Adrenal gland (tissue), 12 donors: ENCODE measurements around the gene BABAM2. TPM values are rescaled to one million over a fixed set of nuclear protein-coding genes. Genes with fewer than 3 reads are reported as not detected.

Experiments used
- DNase-seq, 7 donors: peaks; one replicate each; pipeline ENCODE4 v3.0.0-alpha.2; 2019 to 2020
- H3K27ac ChIP-seq, 5 donors: fragments of 200-600 bp; sonication (generic) in 4 of 5; 1 replicate in 3 of 5; 2 replicates in 2 of 5; pipeline versions ENCODE4 v1.5.1 to v1.8.0; 2016 to 2020; ENCODE audit warnings: mild to moderate bottlenecking in 1 of 5
- H3K27me3 ChIP-seq: fragments of 200-600 bp; 2 replicates; pipeline ENCODE4 v1.8.0; 2021
- H3K36me3 ChIP-seq, 2 donors: fragments of 200-600 bp; replicated peaks in 1 of 2; 1 replicate in 1 of 2; 2 replicates in 1 of 2; pipeline versions ENCODE4 v1.5.1 to v1.8.0; 2018 to 2022
- H3K4me1 ChIP-seq, 2 donors: fragments of 200-600 bp; replicated peaks in 1 of 2; 1 replicate in 1 of 2; 2 replicates in 1 of 2; pipeline versions ENCODE4 v1.5.1 to v1.8.0; 2018 to 2021
- H3K4me3 ChIP-seq, 4 donors: fragments of 200-600 bp; sonication (generic) in 3 of 4; one replicate each; pipeline ENCODE4 v1.5.1; 2016 to 2018
- H3K9me3 ChIP-seq, 3 donors: fragments of 200-600 bp; sonication (generic) in 1 of 3; replicated peaks in 1 of 3; 1 replicate in 2 of 3; 2 replicates in 1 of 3; pipeline versions ENCODE4 v1.5.1 to v1.8.0; 2016 to 2021
- POLR2A ChIP-seq, 2 donors: fragments of 450-650 bp; IDR thresholded peaks; one replicate each; pipeline ENCODE4 v1.6.1; 2017; ENCODE audit warnings: antibody characterized with exemption in 2 of 2, mild to moderate bottlenecking in 2 of 2, moderate library complexity in 1 of 2
- WGBS, 4 donors: extraction: QIAGEN DNeasy Blood & Tissue Kit in 2 of 4; methylation state at CpG; one replicate each; pipeline versions ENCODE4 v1.1.5 to v1.1.7; 2013 to 2017; 5-methylcytosine and 5-hydroxymethylcytosine counted together
- intact Hi-C, 2 donors: fragments of 100-400 bp; cut with DNase I; formaldehyde crosslinking; loops; one replicate each; pipeline versions ENCODE4 v1.14.1 to v1.15.0; 2022 to 2023
- polyA plus RNA-seq, 3 donors: library from polyadenylated mRNA; stranded (reverse); fragments of 200-250 nt in 2 of 3; fragments of 350-450 nt in 1 of 3; fragmentation: Illumina TruSeq in 1 of 3; extraction: RNeasy Lipid Tissue Mini Kit (QIAGEN cat#74804) in 1 of 3; gene quantifications; one replicate each; pipeline ENCODE4 v1.2.3, GENCODE V29; 2013 to 2014
- total RNA-seq, 9 donors: library from RNA; depleted of rRNA in 4 of 9; stranded (reverse); fragments of >200 nt in 4 of 9; fragments of 120-200 nt in 1 of 9; fragmentation: NEBNext Ultra II Directional in 1 of 9; extraction: Animal tissue kit (Norgen Biotek cat#: 25700) in 1 of 9; gene quantifications; one replicate each; pipeline versions ENCODE4 v1.1.0 to v1.2.4, GENCODE V29; 2013 to 2023
- TF ChIP-seq, protein P1 (sequence below), 6 experiments: fragments of 450-650 bp in 4 of 6; fragments of 200-600 bp in 2 of 6; sonication (generic) in 1 of 6; IDR thresholded peaks; 1 replicate in 5 of 6; 2 replicates in 1 of 6; pipeline versions ENCODE4 v1.5.1 to v1.8.0; 2016 to 2021; ENCODE audit warnings: antibody characterized with exemption in 6 of 6, mild to moderate bottlenecking in 2 of 6, moderate library complexity in 1 of 6
- donor health status: healthy with polysubstance abuse.
- donor health status: Bipolar disorder and iron deficiency.
- donor health status: DM: yes; HTN: yes; CAD: no.
- donor health status: DM: no; HTN: no; CAD: no.
- donor health status: DM: no; HTN: no; CAD: no.
- donor health status: DM: yes; HTN: yes; CAD: no.

The BABAM2 gene
- total and polyA plus RNA-seq, 12 donors = 88.2 to 925 (median 357) TPM

DNA sequence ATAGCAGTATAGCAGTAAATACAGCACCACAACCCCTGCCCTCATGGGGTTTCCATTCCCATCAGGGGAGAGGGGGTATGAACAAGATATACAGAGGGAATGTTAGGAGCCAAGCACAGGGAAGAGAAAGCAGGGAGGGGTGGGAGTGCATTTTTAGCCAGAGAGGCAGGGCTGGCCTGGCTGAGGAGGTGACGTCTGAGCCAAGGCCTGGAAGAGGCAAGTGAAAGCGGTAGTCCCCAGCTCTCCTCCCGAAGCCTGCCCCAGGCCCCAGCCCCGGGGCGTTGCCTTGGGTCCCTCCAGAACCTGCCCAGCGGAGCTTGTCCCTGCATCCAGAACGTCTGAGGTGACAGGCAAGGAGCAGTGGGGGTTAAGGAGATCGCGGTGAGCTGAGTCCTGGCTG is 457.1 kb downstream of the BABAM2 start:
- intact Hi-C loops = no loop called here
- peak overlapping the region in 1 of 4 donors; percentile 26 for H3K4me3 ChIP-seq
- peak in 1 of 7 donors; percentile 51 for DNase-seq
- peak overlapping the region in 2 of 5 donors; percentile 37 to 72 for H3K27ac ChIP-seq
- H3K9me3 ChIP-seq = no peaks in the 10 kb centered on the region
- H3K36me3 ChIP-seq = no peaks in the 10 kb centered on the region
- peaks cover 8 to 20% of the 10 kb centered on the region in 2 donors for H3K4me1 ChIP-seq
- WGBS, 4 donors = 46 to 74% (median 55%) methylated on average over 6 to 9 of the region's 9 CpGs
- TF ChIP-seq, protein P1, sequence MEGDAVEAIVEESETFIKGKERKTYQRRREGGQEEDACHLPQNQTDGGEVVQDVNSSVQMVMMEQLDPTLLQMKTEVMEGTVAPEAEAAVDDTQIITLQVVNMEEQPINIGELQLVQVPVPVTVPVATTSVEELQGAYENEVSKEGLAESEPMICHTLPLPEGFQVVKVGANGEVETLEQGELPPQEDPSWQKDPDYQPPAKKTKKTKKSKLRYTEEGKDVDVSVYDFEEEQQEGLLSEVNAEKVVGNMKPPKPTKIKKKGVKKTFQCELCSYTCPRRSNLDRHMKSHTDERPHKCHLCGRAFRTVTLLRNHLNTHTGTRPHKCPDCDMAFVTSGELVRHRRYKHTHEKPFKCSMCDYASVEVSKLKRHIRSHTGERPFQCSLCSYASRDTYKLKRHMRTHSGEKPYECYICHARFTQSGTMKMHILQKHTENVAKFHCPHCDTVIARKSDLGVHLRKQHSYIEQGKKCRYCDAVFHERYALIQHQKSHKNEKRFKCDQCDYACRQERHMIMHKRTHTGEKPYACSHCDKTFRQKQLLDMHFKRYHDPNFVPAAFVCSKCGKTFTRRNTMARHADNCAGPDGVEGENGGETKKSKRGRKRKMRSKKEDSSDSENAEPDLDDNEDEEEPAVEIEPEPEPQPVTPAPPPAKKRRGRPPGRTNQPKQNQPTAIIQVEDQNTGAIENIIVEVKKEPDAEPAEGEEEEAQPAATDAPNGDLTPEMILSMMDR (IDR thresholded peaks at IDR 0.05) = no peak
- TF ChIP-seq POLR2A (IDR thresholded peaks at IDR 0.05) = no peak
- H3K27me3 ChIP-seq = no peaks in the 10 kb centered on the region

DNA sequence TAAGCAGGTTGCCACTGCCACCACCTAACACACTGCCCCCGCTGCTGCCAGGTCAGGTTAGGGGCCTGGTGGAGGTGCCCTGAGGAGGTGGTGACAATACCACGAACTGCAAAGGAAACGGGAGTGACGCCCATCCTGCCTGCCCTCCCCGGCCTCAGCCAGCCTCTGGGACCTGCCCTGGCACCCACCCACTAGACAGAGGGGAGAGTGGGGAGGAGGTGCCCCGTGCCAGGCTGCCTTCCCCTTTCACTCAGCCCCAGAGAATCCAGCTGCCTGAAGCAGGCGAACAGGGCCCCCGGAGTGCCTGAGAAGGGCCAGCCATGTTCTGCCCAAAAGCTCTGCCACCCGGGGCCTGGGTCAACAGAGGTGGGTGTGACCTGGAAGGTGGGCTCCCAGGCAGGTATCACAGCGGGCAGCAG is 457.6 kb downstream of the BABAM2 start:
- WGBS, 4 donors = 52 to 64% (median 60%) methylated on average over 3 to 10 of the region's 10 CpGs
- intact Hi-C loops = no loop called here
- Histone ChIP-seq H3K4me3 (peak overlapping the region in 1 of 4 donors; percentile 26), H3K27ac (peak overlapping the region in 2 of 5 donors; percentile 37 to 72), H3K27me3 (no peaks in the 10 kb centered on the region), H3K4me1 (peaks cover 8 to 14% of the 10 kb centered on the region in 2 donors), H3K36me3 (no peaks in the 10 kb centered on the region), H3K9me3 (no peaks in the 10 kb centered on the region)
- peak in 2 of 7 donors; percentile 17 to 44 for DNase-seq
- TF ChIP-seq POLR2A (IDR thresholded peaks at IDR 0.05) = no peak
- TF ChIP-seq, protein P1 (IDR thresholded peaks at IDR 0.05) = no peak

GRCh38 chr2:28348921-28349320 is 458.4 kb downstream of the BABAM2 start:
- Histone ChIP-seq H3K27ac (no peak overlapping the region), H3K4me1 (peaks cover 8 to 9% of the 10 kb centered on the region in 2 donors), H3K36me3 (no peaks in the 10 kb centered on the region), H3K9me3 (no peaks in the 10 kb centered on the region), H3K4me3 (no peak overlapping the region), H3K27me3 (no peaks in the 10 kb centered on the region)
- DNase-seq = peak in 1 of 7 donors; percentile 11
- 89 to 95% (median 92%) methylated on average over 11 of the region's 11 CpGs for WGBS, 4 donors
- intact Hi-C loops = no loop called here
- TF ChIP-seq, protein P1 (IDR thresholded peaks at IDR 0.05) = no peak
- TF ChIP-seq POLR2A (IDR thresholded peaks at IDR 0.05) = no peak

DNA sequence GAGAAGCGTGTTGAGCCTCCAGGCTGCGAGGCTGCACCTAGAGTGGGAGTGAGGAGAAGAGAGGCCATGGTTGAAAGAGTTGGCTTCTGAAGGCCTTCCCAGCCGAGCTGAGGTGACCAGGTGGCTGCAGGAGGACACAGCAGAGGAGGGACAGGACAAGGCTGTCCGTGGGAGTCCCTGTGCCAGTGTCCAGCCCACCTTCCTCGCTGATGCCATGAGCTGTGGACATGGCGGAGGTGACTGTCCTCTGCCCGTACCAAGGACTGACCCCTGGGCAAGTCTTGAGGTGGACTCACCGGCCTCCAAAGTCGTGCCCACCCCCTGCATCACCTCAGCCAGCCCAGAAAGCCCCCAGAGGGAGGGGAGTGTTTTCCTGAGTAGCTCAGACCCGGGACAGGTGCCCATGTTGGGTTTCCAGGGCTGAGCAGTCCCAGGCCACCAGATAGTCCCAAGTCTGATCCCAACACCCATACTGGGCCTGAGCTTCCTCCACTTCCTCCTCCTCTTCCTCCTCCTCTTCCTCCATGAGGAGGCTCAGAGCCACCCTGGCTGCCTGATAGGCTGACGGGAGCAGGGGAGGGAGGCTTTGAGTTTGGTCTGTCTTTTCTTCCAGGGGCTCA is 459.1 kb downstream of the BABAM2 start:
- Histone ChIP-seq H3K27ac (no peak overlapping the region), H3K4me3 (no peak overlapping the region), H3K36me3 (no peaks in the 10 kb centered on the region), H3K27me3 (no peaks in the 10 kb centered on the region), H3K4me1 (peaks cover 8 to 9% of the 10 kb centered on the region in 2 donors), H3K9me3 (no peaks in the 10 kb centered on the region)
- peak in 1 of 7 donors; percentile 11 for DNase-seq
- TF ChIP-seq, protein P1 (IDR thresholded peaks at IDR 0.05) = no peak
- no peak for TF ChIP-seq POLR2A (IDR thresholded peaks at IDR 0.05)
- 87 to 100% (median 91%) methylated on average over 4 to 11 of the region's 11 CpGs for WGBS, 4 donors
- intact Hi-C loops = no loop called here
